IPS-NIHi7 (cell line): ENCODE results near the gene C6orf163.
A peak's percentile ranks its signal among the peaks of the same experiment; 100 is the strongest.

ENCODE experiments used
- DNase-seq: peaks from one replicate; pipeline ENCODE4 v3.0.0; 2012; ENCODE audit warnings: mixed read lengths; ENCODE audit errors: extremely low spot score

C6orf163 gene

GRCh38 chr6:87357479-87358196 is 13.0 kb downstream of the C6orf163 start:
- DNase-seq: peak; percentile 16

- no peak for DNase-seq
Measured at GRCh38 chr6:87364602-87365252, 20.1 kb downstream of the C6orf163 start.

- no peak for DNase-seq
Measured at GRCh38 chr6:87366072-87366827, 21.6 kb downstream of the C6orf163 start.

- DNase-seq: no peak
Measured at GRCh38 chr6:87366899-87367298, 22.3 kb downstream of the C6orf163 start.

- DNase-seq: no peak
Measured at GRCh38 chr6:87373377-87373776, 28.8 kb downstream of the C6orf163 start.

- DNase-seq: no peak
Measured at GRCh38 chr6:87375315-87375714, 30.7 kb downstream of the C6orf163 start.

- no peak for DNase-seq
Measured at GRCh38 chr6:87376643-87377042, 32.0 kb downstream of the C6orf163 start.

GRCh38 chr6:87378947-87379346 is 34.3 kb downstream of the C6orf163 start:
- no peak for DNase-seq

- no peak for DNase-seq
Measured at GRCh38 chr6:87382861-87383260, 38.2 kb downstream of the C6orf163 start.

- DNase-seq: no peak
Measured at GRCh38 chr6:87384038-87384437, 39.4 kb downstream of the C6orf163 start.

- no peak for DNase-seq
Measured at GRCh38 chr6:87384449-87384848, 39.8 kb downstream of the C6orf163 start.

- peak; percentile 76 for DNase-seq
Measured at GRCh38 chr6:87391334-87391733, 46.7 kb downstream of the C6orf163 start.

- peak; percentile 31 for DNase-seq
Measured at GRCh38 chr6:87393026-87393622, 48.5 kb downstream of the C6orf163 start.

GRCh38 chr6:87395431-87395830 is 50.8 kb downstream of the C6orf163 start:
- no peak for DNase-seq

- no peak for DNase-seq
Measured at GRCh38 chr6:87396595-87397392, 52.2 kb downstream of the C6orf163 start.

GRCh38 chr6:87397656-87398055 is 53.0 kb downstream of the C6orf163 start:
- DNase-seq: no peak

- DNase-seq: no peak
Measured at GRCh38 chr6:87401832-87402231, 57.2 kb downstream of the C6orf163 start.

GRCh38 chr6:87407561-87407900 is 62.9 kb downstream of the C6orf163 start:
- DNase-seq: no peak

- DNase-seq: peak; percentile 89
Measured at GRCh38 chr6:87407901-87408720, 63.5 kb downstream of the C6orf163 start, which contains the start of gene CFAP206. Gene CFAP206 (plus strand): TSS chr6:87407972. CDS start chr6:87409840, 1,868 bp downstream.

GRCh38 chr6:87408721-87409155 is 64.1 kb downstream of the C6orf163 start:
- DNase-seq: no peak
